GM12892 (cell line): ENCODE results near the gene APBA2.

ENCODE experiments used
- POLR2A ChIP-seq: IDR thresholded peaks from 2 replicates; pipeline ENCODE4 v1.6.1; 2011; ENCODE audit warnings: low read depth, low read length, control low read depth
- TAF1 ChIP-seq: IDR thresholded peaks from 2 replicates; pipeline ENCODE4 v1.6.1; 2011; ENCODE audit warnings: low read depth, mild to moderate bottlenecking, control low read depth, low read length, borderline replicate concordance

DNA sequence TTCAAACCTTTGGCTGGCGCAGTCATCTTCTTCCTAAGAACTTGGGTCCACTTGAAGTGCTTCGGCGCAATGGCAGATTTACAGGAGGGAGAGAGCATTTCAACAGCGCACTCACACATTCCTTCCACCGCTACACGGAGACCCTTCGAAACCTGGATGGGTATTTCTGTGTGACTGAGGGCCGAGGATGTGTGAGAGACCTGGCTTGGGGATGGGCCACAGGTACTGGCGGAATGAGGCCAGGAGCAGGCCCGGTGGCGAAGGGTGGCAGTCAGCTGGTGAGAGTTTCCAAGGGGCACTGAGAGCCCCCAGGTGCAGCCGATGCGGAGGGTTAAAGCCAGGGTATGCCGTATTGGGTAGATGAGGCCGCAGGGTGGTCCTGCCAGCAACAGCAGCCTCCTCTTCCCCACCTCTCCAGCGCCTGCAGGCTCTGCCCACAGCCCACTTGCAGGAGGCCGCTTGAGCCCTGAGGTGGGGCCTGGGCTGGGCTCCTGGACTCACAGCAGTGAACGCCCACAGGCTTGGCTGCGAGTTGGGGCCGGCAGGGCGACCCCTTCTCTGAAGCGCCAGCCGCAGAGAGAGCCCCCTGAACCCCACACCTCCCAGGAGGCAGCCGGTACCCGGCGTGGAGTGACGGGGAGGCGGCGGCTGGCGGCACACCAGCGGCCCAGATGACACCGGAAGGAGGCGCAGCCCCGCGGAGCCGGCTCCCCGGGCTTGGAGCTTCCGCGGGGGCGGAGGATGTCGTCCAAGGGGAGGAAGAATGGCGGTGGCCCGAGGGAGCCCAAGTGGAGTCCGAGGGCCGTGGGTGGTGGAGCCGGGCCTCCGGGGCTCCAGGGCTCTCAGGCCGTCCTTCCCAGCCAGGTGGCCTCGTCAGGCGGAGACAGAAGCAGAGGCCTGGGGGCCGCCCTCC is 217.4 kb downstream of the APBA2 start:
- TF ChIP-seq POLR2A (no peak), TAF1 (no peak)
